H1 (cell line): ENCODE results near the gene TSPAN9. TPM values are rescaled to one million over a fixed set of nuclear protein-coding genes. Genes with fewer than 3 reads are reported as not detected.

ENCODE experiments used
- CTCF ChIA-PET: fragments of 300-600 bp; sonication (Branson Sonifier 250); formaldehyde crosslinking; loops from one replicate; lab custom pipeline; 2021; ENCODE audit not compliant: partially characterized antibody; lab: Charles Lee
- POLR2A ChIA-PET: fragments of 300-600 bp; sonication (Branson Sonifier 250); formaldehyde crosslinking; loops from one replicate; lab custom pipeline; 2021; ENCODE audit warnings: inconsistent platforms; ENCODE audit not compliant: partially characterized antibody; lab: Charles Lee
- DNase-seq, 2 experiments: peaks; one replicate each; pipeline versions ENCODE4 v3.0.0 to v3.0.0-alpha.2; 2010 to 2022; ENCODE audit warnings: low spot score in 2 of 2, low read depth in 1 of 2, mixed read lengths in 1 of 2
- FAIRE-seq: peaks from 2 replicates; lab custom pipeline; 2011; peaks lifted over from hg19 to GRCh38; lab: Jason Lieb, UNC
- H2AFZ ChIP-seq: 2 replicates; pipeline ENCODE4 v1.8.1; 2012; ENCODE audit warnings: low read length, inconsistent platforms
- H2AK5ac ChIP-seq: 2 replicates; pipeline ENCODE4 v1.6.1; 2013; ENCODE audit warnings: low read depth, low read length
- H2BK120ac ChIP-seq: replicated peaks from 2 replicates; pipeline ENCODE3; 2013; ENCODE audit warnings: low read depth, low read length, inconsistent platforms
- H2BK12ac ChIP-seq: 2 replicates; pipeline ENCODE4 v1.6.1; 2013; ENCODE audit warnings: low read depth, low read length
- H2BK15ac ChIP-seq: 2 replicates; pipeline ENCODE4 v1.6.1; 2013; ENCODE audit warnings: low read length
- H2BK20ac ChIP-seq: 2 replicates; pipeline ENCODE4 v1.6.1; 2013; ENCODE audit warnings: low read length
- H2BK5ac ChIP-seq: 2 replicates; pipeline ENCODE4 v1.6.1; 2013; ENCODE audit warnings: low read depth, low read length
- H3K14ac ChIP-seq: 2 replicates; pipeline ENCODE4 v1.6.1; 2013; ENCODE audit warnings: inconsistent platforms; ENCODE audit not compliant: insufficient read length
- H3K18ac ChIP-seq: 2 replicates; pipeline ENCODE4 v1.6.1; 2013; ENCODE audit warnings: low read length; ENCODE audit errors: extremely low read depth
- H3K23ac ChIP-seq: 2 replicates; pipeline ENCODE4 v1.6.1; 2013; ENCODE audit warnings: inconsistent platforms; ENCODE audit not compliant: insufficient read length
- H3K23me2 ChIP-seq: 2 replicates; pipeline ENCODE4 v1.6.1; 2013; ENCODE audit warnings: low read depth, low read length
- H3K27ac ChIP-seq: 2 replicates; pipeline ENCODE4 v1.6.1; 2011; ENCODE audit warnings: low read depth, low read length, inconsistent platforms
- H3K27me3 ChIP-seq, 4 experiments: replicated peaks in 1 of 4; 1 replicate in 1 of 4; 2 replicates in 3 of 4; pipeline versions ENCODE4 v1.6.1 to v1.8.1; 2011 to 2013; ENCODE audit warnings: low read length in 3 of 4, mild to moderate bottlenecking in 3 of 4, inconsistent platforms in 2 of 4, mixed read lengths in 2 of 4, moderate library complexity in 1 of 4; ENCODE audit not compliant: control insufficient read depth in 3 of 4, insufficient read depth in 3 of 4; ENCODE audit errors: extremely low read depth in 1 of 4
- H3K36me3 ChIP-seq, 4 experiments: 2 replicates each; pipeline versions ENCODE4 v1.6.1 to v1.8.1; 2011 to 2013; ENCODE audit warnings: mild to moderate bottlenecking in 4 of 4, low read length in 3 of 4, moderate library complexity in 2 of 4, control low read depth in 1 of 4, inconsistent platforms in 1 of 4; ENCODE audit not compliant: insufficient read depth in 4 of 4, control insufficient read depth in 2 of 4
- H3K4ac ChIP-seq: replicated peaks from 2 replicates; pipeline ENCODE3; 2013; ENCODE audit warnings: low read length, low read depth, mixed read lengths, inconsistent platforms; ENCODE audit not compliant: insufficient read length
- H3K4me1 ChIP-seq, 4 experiments: replicated peaks in 1 of 4; 1 replicate in 1 of 4; 2 replicates in 3 of 4; pipeline versions ENCODE4 v1.6.1 to v1.8.1; 2011 to 2013; ENCODE audit warnings: low read length in 3 of 4, inconsistent platforms in 2 of 4, mixed read lengths in 1 of 4; ENCODE audit not compliant: insufficient read depth in 4 of 4, control insufficient read depth in 3 of 4
- H3K4me2 ChIP-seq, 2 experiments: 2 replicates each; pipeline versions ENCODE4 v1.6.1 to v1.8.1; 2011 to 2013; ENCODE audit warnings: low read depth in 2 of 2, low read length in 2 of 2, control low read depth in 1 of 2, inconsistent platforms in 1 of 2, mild to moderate bottlenecking in 1 of 2; ENCODE audit not compliant: insufficient read depth in 1 of 2
- H3K4me3 ChIP-seq, 4 experiments: fragments of 200-600, 300-600 bp in 1 of 4; sonication (generic), shearing (Covaris generic), sonication (Bioruptor Twin) in 1 of 4; 2 replicates each; pipeline versions ENCODE4 v1.5.1 to v1.8.1; 2011 to 2016; ENCODE audit warnings: low read length in 4 of 4, low read depth in 3 of 4, control low read depth in 2 of 4, inconsistent platforms in 2 of 4, mild to moderate bottlenecking in 2 of 4, mixed read lengths in 1 of 4, moderate library complexity in 1 of 4; ENCODE audit not compliant: insufficient read depth in 2 of 4; ENCODE audit errors: extremely low read depth in 1 of 4
- H3K56ac ChIP-seq: replicated peaks from 2 replicates; pipeline ENCODE3; 2013; ENCODE audit warnings: low read depth, mild to moderate bottlenecking, mixed read lengths, low read length, inconsistent platforms; ENCODE audit not compliant: insufficient read length
- H3K79me1 ChIP-seq: 2 replicates; pipeline ENCODE4 v1.6.1; 2013; ENCODE audit warnings: low read depth, low read length, control low read depth
- H3K79me2 ChIP-seq, 2 experiments: 2 replicates each; pipeline versions ENCODE4 v1.6.1 to v1.8.1; 2012 to 2013; ENCODE audit warnings: low read length in 2 of 2, mild to moderate bottlenecking in 2 of 2, inconsistent platforms in 1 of 2; ENCODE audit not compliant: insufficient read depth in 2 of 2, control insufficient read depth in 1 of 2
- H3K9ac ChIP-seq, 4 experiments: replicated peaks in 1 of 4; 1 replicate in 1 of 4; 2 replicates in 3 of 4; pipeline versions ENCODE4 v1.6.1 to v1.8.1; 2011 to 2013; ENCODE audit warnings: low read depth in 3 of 4, low read length in 3 of 4, control low read depth in 2 of 4, mild to moderate bottlenecking in 2 of 4, moderate library complexity in 2 of 4, inconsistent platforms in 1 of 4; ENCODE audit errors: extremely low read depth in 1 of 4
- H3K9me3 ChIP-seq, 2 experiments: 2 replicates each; pipeline versions ENCODE4 v1.6.1 to v1.8.1; 2012 to 2013; ENCODE audit warnings: mild to moderate bottlenecking in 2 of 2, moderate library complexity in 2 of 2, control low read depth in 1 of 2, inconsistent platforms in 1 of 2, low read depth in 1 of 2, low read length in 1 of 2, mixed read lengths in 1 of 2; ENCODE audit not compliant: insufficient read depth in 2 of 2
- H4K20me1 ChIP-seq, 2 experiments: replicated peaks in 1 of 2; 2 replicates each; pipeline versions ENCODE3 to v1.8.1; 2011 to 2013; ENCODE audit warnings: inconsistent platforms in 2 of 2, low read length in 2 of 2, mild to moderate bottlenecking in 1 of 2; ENCODE audit not compliant: insufficient read depth in 2 of 2, control insufficient read depth in 1 of 2
- H4K5ac ChIP-seq: 2 replicates; pipeline ENCODE4 v1.6.1; 2013; ENCODE audit warnings: low read length, low read depth, mixed read lengths, inconsistent platforms; ENCODE audit not compliant: insufficient read length
- H4K8ac ChIP-seq: 2 replicates; pipeline ENCODE4 v1.8.0; 2013; ENCODE audit warnings: mild to moderate bottlenecking, moderate library complexity, low read length, inconsistent platforms; ENCODE audit not compliant: insufficient read depth; ENCODE audit errors: extremely low read depth
- H4K91ac ChIP-seq: replicated peaks from 2 replicates; pipeline ENCODE3; 2013; ENCODE audit warnings: low read length, mixed read lengths, inconsistent platforms; ENCODE audit not compliant: insufficient read length
- RAD21 ChIP-seq, 2 experiments: IDR thresholded peaks in 1 of 2; conservative IDR thresholded peaks in 1 of 2; 2 replicates each; pipeline ENCODE4 v1.6.1; 2011; ENCODE audit warnings: low read depth in 2 of 2, low read length in 2 of 2, improper control_type of control experiment in 1 of 2, inconsistent platforms in 1 of 2, mild to moderate bottlenecking in 1 of 2, moderate library complexity in 1 of 2
- WGBS, 2 experiments: shearing (Covaris generic) in 1 of 2; methylation state at CpG; one replicate each; pipeline versions ENCODE4 v1.1.6 to v1.1.7; 2013 to 2015; ENCODE audit warnings: low lambda C conversion rate in 2 of 2, mixed read lengths in 2 of 2, inconsistent platforms in 1 of 2, low coverage in 1 of 2, missing lambda C conversion rate in 1 of 2; ENCODE audit not compliant: insufficient replicate concordance in 2 of 2, insufficient coverage in 1 of 2, insufficient read length in 1 of 2; ENCODE audit errors: extremely low coverage in 1 of 2, missing lambda C conversion rate in 1 of 2; 5-methylcytosine and 5-hydroxymethylcytosine counted together
- polyA plus RNA-seq, 7 experiments: library from polyadenylated mRNA; depleted of rRNA in 3 of 7; stranded (reverse) in 5 of 7; unstranded in 2 of 7; fragments of >200 nt in 5 of 7; fragments of 200-250 nt in 2 of 7; gene quantifications; 1 replicate in 5 of 7; 2 replicates in 1 of 7; 4 replicates in 1 of 7; pipeline versions ENCODE4 v1.2.1 to v1.2.3, GENCODE V29; 2011 to 2013; ENCODE audit warnings: missing spikeins in 2 of 7, mixed read lengths in 2 of 7
- total RNA-seq: library from RNA; stranded (reverse); fragmentation: NEBNext Ultra II Directional; extraction: Animal tissue kit (Norgen Biotek cat#: 25700); gene quantifications from 2 replicates; pipeline ENCODE4 v1.2.1, GENCODE V29; 2021

The TSPAN9 gene
- total and polyA plus RNA-seq, 2 of the 8 experiments (the other 6 are each of a cell fraction or from before 2014, with no cell fraction given) = 11.5 to 29.1 TPM

DNA sequence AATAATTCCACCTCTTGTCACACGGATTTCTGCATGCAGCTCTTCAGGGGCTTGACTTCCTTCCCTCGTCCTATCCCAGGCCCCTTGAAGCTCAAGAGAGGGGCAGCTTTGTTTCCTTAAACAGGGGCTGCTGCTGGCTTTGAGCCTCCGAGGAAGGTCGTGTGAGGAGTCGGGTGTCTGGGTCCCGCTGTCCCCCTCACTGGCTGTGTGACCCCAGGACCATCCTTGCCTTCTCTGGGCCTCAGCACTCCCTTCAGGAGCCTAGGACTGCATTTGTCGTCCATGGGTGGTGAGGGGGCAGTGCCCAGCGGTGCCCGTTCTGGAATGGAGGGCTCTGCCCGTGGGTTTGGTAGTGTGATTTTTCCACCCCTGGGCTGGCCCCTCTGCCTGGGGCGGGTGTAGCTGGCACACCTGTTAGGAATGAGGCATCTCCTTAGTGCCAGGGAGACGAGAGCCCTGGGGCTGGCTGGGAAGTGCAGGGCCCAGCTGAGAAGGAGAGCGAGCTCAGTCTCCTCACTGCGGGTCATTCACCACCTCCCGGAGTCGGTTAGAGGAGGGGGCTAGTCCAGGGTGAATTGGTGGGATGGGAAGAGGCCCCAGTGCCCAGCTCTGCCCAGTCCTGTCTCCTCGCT lies 60.8 kb downstream of the TSPAN9 start:
- H3K4me2 ChIP-seq = peak overlapping the region in 1 of 2 experiments; percentile 6; a peak in 2 of 4 replicates
- no peaks in the 10 kb centered on the region for H3K36me3 ChIP-seq
- H3K4me3 ChIP-seq = no peak overlapping the region
- 0 out of 2 replicates have a peak overlapping the region, but pooled peaks have one; percentile 61 for H2BK20ac ChIP-seq
- WGBS, 2 experiments = 80% methylated on average over 15 of the region's 17 CpGs; no CpG with 5 or more reads in 1 of the 2 experiments
- peak overlapping the region; percentile 18 for H4K5ac ChIP-seq
- H3K56ac ChIP-seq = no peak overlapping the region
- H3K27me3 ChIP-seq = no peaks in the 10 kb centered on the region
- peak overlapping the region; percentile 84 for H4K91ac ChIP-seq
- no peaks in the 10 kb centered on the region for H3K23me2 ChIP-seq
- DNase-seq = peak in 1 of 2 experiments; percentile 46
- H4K20me1 ChIP-seq = no peaks in the 10 kb centered on the region
- H3K27ac ChIP-seq = no peak overlapping the region
- peak overlapping the region; percentile 50 for H2BK120ac ChIP-seq
- ChIA-PET POLR2A (interaction anchor here (0.6 to 3.0 kb wide), 8 partner anchors 9 to 137 kb away, joined by 3 to 10 read pairs (median 3); no protein-coding TSS in a partner anchor), CTCF (interaction anchor here (0.6 to 16.5 kb wide), 20 partner anchors 9 to 162 kb away, joined by 3 to 448 read pairs (median 8); no protein-coding TSS in a partner anchor)
- FAIRE-seq = no peak
- no peaks in the 10 kb centered on the region; the same call in 1 of the 2 replicates for H3K79me1 ChIP-seq
- no peak for TF ChIP-seq RAD21 (IDR thresholded peaks at IDR 0.05 in 1 of 2, conservative IDR thresholded peaks at IDR 0.05 in 1 of 2; ENCODE audit: low read depth in 2 of 2, low read length in 2 of 2)
- H2AK5ac ChIP-seq = peak overlapping the region; percentile 82; the same call in 1 of the 2 replicates
- H2AFZ ChIP-seq = no peak overlapping the region
- peak overlapping the region; percentile 85 for H3K18ac ChIP-seq
- no peaks in the 10 kb centered on the region for H3K9me3 ChIP-seq
- peak overlapping the region; percentile 6; the same call in 1 of the 2 replicates for H4K8ac ChIP-seq
- no peak overlapping the region for H3K14ac ChIP-seq
- no peak overlapping the region for H3K9ac ChIP-seq
- H3K23ac ChIP-seq = no peak overlapping the region
- peak overlapping the region; percentile 65 for H3K4ac ChIP-seq
- H3K79me2 ChIP-seq = no peaks in the 10 kb centered on the region
- peaks cover 2 to 29% (median 19%) of the 10 kb centered on the region in 4 experiments for H3K4me1 ChIP-seq
- H2BK12ac ChIP-seq = peak overlapping the region; percentile 87; the same call in 1 of the 2 replicates
- H2BK15ac ChIP-seq = peak overlapping the region; percentile 29; the same call in 1 of the 2 replicates
- peak overlapping the region; percentile 78; the same call in 1 of the 2 replicates for H2BK5ac ChIP-seq
